HTERT RPE-1 (cell line): ENCODE measurements around the gene LGALS9B.
"Not testable (repeated sequence)": the region's sequence is repeated elsewhere in the genome, so short reads cannot be mapped to it uniquely, and the experiment has no call there.

Experiments used
- in situ Hi-C: fragments of 300-500 bp; cut with MboI; formaldehyde crosslinking; loops from 4 replicates; pipeline ENCODE4 v1.14.3; 2020; ENCODE audit warnings: low sequenced_read_pairs

The LGALS9B gene

DNA sequence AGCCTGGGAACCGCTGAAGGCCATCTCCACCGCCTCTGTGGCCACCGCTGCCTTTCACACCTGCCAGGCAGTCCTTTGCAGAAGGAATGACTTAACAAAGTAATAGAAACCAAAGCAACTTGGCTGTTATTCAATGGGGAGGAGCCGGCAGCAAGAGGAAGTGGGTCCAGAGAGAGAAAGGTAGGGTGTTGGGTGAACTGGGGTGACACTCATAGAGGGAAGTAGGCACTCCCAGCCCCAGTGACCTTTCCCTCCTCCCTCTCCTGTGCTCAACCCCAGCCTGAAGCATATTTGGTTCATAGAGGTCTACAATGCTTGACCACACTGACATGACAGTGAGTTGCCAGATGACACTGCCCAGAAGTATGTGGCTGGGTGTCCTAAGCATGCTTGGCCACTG is at the start of gene LGALS9B:
Gene LGALS9B (minus strand): TSS at position 93 of the 400 bp plus-strand sequence. CDS start 69 bp downstream, at position 24.
- in situ Hi-C loops, result not testable (repeated sequence)

DNA sequence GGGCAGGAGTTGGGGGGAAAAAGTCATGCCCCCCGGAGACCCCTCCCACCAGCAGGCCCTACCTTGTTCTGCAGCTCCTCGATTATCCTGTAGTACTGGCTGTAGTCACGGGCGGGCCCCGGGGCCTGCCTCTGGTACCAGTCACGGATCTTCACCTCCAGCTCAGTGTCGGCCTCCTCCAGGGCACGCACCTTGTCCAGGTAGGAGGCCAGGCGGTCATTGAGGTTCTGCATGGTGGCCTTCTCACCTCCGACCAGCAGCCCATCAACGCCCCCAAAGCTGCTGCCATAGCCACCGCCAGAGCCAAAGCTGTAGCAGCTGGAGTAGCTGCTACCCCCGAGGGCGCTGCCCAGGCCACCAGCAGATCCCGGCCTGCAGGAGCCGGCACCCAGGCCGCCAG is 49.6 kb upstream of the LGALS9B start:
- in situ Hi-C loops, result not testable (repeated sequence)

GRCh38 chr17:20515099-20515498 is 47.8 kb upstream of the LGALS9B start:
- in situ Hi-C loops, result not testable (repeated sequence)

DNA sequence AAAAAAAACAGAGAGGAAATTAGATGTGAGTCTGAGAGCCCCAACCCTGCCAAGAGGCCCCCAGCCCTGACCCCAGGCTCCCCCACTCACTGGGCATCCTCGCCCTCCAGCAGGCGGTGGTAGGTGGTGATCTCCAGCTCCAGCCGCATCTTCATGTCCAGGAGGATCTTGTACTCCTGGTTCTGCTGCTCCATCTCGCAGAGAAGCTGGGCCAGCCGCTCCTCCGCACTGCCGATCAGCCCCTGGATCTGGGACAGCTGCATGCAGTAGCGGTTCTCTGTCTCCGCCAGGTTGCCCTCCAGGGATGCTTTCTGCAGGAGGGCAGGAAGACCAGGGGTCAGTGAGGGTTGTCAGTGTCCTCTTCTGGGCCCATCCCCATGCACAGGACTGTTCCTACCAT is 46.2 kb upstream of the LGALS9B start:
- in situ Hi-C loops, result not testable (repeated sequence)

DNA sequence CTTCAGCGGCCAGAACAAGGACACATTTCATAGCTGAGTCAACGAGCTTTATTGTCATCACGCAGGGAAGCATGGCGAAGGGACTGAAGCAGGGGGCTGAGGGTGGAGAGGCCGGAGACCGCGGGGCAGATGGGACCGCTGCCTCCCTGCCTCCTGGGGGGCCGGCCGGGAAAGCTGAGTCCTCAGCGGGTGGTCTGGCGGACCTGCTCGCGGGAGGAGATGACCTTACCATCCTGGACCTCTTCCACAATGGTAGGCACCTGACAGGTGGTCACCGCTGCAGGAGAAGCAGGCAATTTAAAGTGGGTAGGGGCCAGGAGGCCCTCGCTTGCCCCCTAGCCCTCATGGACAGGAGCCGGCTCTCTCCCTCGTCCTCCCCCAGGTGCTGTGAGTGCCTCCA is 45.0 kb upstream of the LGALS9B start:
- in situ Hi-C loops, result not testable (repeated sequence)

- in situ Hi-C loops, result not testable (repeated sequence)
Measured at GRCh38 chr17:20511778-20512177, 44.4 kb upstream of the LGALS9B start.

- in situ Hi-C loops, result not testable (repeated sequence)
Measured at GRCh38 chr17:20505333-20505732, 38.0 kb upstream of the LGALS9B start.

DNA sequence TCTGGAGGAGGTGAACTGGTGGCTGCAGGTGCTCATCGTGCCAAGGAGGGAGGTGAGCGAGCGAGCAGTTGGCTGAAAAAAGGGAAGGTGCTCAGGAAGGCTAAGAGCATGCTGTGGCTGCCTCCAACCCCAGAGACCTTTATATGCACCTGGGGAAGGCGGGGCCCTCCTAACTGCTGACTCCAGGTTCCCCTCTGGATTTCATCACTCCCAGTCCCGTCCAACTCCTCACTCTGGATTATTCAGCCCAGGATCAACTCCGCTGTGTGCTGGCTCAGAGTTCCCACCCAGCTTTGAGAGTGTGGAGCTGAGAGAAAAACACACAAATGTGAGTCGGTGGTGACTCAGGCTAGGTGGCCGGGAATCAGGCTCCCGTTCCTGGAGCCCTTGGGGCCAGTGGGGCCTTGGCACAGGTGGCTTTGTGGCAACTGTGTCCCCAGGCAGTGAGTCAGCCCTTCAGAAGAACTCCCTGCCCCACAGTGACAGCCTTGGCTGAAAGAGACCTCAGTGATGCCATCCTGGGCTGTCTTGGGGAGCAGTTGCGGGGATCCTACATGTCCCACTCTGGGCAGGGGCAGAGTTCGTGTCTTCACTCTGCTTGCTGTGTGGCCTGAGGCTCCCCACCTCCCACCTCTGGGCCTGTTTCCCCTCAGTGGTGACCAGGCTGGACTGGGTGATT is 37.2 kb upstream of the LGALS9B start:
- in situ Hi-C loops, result not testable (repeated sequence)

DNA sequence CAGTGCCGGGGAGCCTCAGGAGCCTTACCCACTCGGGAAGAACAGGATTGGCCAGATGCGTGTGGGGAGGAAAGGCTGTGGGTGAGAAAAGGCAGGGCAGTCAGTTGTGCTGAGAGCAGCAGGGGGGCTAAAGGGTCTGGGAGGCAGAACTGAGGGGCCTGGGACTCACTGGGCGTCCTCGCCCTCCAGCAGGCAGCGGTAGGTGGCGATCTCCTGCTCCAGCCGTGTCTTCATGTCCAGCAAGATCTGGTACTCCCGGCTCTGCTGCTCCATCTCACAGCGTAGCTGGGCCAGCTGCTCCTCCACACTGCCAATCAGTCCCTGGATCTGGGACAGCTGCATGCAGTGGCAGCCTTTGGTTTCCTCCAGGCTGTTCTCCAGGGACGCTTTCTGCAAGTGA is 34.6 kb upstream of the LGALS9B start:
- in situ Hi-C loops, result not testable (repeated sequence)

- in situ Hi-C loops, result not testable (repeated sequence)
Measured at GRCh38 chr17:20500346-20500745, 33.0 kb upstream of the LGALS9B start.

GRCh38 chr17:20495420-20495819 is 28.1 kb upstream of the LGALS9B start:
- in situ Hi-C loops, result not testable (repeated sequence)

GRCh38 chr17:20494735-20495134 is 27.4 kb upstream of the LGALS9B start:
- in situ Hi-C loops, result not testable (repeated sequence)

- in situ Hi-C loops, result not testable (repeated sequence)
Measured at GRCh38 chr17:20494147-20494546, 26.8 kb upstream of the LGALS9B start.

DNA sequence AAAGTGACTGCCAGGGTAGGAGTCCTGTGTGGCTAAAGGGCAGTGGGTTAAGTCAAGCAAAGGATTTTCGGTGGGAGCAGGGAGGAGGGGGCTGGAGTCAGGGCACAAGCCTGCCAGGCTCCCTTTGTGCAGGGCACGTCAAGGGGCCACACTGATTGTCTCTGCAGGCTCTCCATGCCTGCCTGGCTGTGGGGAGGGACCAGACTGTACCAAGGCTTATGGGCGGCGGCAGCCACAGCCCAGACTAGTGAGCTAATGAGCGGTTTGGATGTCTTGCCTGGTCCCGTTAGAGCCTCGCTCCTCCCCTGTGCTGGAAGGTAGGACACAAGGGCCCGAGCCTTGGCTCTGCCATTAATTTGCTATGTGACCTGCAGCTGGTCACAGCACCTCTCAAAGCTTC is 25.6 kb upstream of the LGALS9B start:
- in situ Hi-C loops, result not testable (repeated sequence)

GRCh38 chr17:20492099-20492498 is 24.8 kb upstream of the LGALS9B start:
- in situ Hi-C loops, result not testable (repeated sequence)

GRCh38 chr17:20484930-20485329 is 17.6 kb upstream of the LGALS9B start:
- in situ Hi-C loops, result not testable (repeated sequence)

DNA sequence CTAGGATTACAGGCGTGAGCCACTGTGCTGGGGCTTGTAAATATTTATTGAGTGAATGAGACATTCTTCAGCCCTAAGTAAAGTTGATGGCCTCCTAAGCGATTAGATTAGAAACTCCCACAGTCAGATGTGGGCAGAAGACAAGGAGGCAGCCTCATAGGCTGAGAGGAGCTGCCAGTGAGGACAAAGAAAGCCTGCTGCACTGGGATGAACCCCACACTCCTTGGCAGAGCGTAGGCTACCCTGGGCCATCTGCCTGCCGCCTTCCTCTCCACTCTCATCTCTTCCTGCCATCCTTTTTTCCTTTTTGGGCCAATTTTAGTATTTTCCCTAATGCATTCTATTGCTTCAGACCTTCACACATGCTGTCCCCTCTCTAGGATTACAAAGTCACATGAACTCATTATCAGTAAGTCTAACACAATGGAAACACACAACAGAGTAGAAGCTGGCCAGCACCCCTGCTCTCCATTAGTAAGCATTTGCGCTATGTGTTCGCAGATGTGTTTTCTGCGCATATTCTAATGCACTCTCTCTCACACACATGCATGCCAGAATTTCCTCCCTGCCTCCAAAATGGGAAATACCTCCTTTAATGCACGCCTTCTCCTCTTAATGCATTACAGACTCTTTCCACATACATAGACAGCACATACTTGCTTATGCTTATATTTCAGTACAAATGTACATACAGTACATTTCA is 12.7 kb upstream of the LGALS9B start:
- in situ Hi-C loops, result not testable (repeated sequence)

DNA sequence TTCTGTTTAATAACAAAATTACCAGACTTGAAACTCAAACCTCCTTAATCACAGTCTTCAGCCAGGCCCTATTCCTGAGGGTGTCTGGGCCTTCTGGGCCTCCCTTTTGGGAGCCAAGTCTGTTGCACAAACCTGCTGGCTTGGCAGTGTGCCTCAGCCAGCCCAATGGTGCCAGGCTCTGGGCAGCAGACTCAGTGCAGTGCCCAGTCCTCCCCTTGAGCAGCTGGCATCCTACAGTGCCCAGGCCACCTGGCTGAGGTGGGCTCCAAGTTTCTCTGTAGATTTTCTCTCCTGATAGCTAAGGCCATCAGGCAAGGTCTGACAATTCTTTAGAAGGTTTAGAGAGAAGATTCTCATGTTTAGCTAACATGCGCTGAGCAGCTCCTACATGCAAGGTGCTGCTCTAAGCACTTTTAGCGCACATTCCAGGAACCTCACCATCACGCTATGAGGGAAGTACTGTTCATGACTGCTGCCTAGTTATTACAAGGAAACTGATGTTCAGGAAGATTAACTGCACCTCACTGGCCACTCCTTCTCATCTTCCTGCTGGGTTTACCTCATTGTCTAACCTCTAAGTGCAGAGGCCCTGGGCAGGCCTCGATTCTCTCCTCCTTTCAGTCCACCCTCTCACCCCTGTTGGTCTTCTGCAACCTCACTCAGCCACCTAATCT is 10.2 kb upstream of the LGALS9B start:
- in situ Hi-C loops, result not testable (repeated sequence)

- in situ Hi-C loops, result not testable (repeated sequence)
Measured at GRCh38 chr17:20475137-20475831, 7.9 kb upstream of the LGALS9B start.

DNA sequence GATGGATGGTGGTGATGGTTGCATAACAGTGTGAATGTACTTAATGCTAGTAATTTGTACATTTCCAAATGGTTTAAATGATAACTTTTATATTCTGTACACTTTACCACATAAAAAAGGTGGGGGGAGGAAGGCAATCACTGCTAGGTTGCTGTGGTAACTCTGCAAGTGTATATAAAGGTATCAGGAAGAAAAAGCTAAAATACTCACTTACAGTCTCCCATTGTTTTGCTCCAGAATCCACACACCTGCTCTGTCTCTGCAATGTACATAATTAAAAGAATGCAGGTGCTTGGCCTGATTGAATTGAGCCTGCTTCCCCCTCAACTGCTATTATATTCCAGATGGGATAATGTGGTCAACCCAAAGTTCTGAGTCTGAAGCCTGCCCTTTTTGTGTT is 6.7 kb upstream of the LGALS9B start:
- in situ Hi-C loops, result not testable (repeated sequence)

GRCh38 chr17:20469946-20470345 is 2.6 kb upstream of the LGALS9B start:
- in situ Hi-C loops, result not testable (repeated sequence)
